H9 (cell line): ENCODE data around the gene RTP3. TPM values are rescaled to one million over a fixed set of nuclear protein-coding genes. Genes with fewer than 3 reads are reported as not detected.

ENCODE experiments used
- DNase-seq: peaks from one replicate; pipeline ENCODE4 v3.0.0-alpha.2; 2017
- H2AFZ ChIP-seq: one replicate; pipeline ENCODE4 v1.6.1; 2013; ENCODE audit warnings: mild to moderate bottlenecking, low read length, control low read depth, moderate library complexity
- H2AK5ac ChIP-seq: 2 replicates; pipeline ENCODE4 v1.6.1; 2013; ENCODE audit warnings: low read length, control low read depth, mixed read lengths; ENCODE audit not compliant: insufficient read length
- H2BK120ac ChIP-seq: one replicate; pipeline ENCODE4 v1.6.1; 2013; ENCODE audit warnings: low read depth, mild to moderate bottlenecking, low read length, control low read depth, inconsistent platforms; ENCODE audit not compliant: poor library complexity, severe bottlenecking
- H2BK12ac ChIP-seq: 2 replicates; pipeline ENCODE4 v1.6.1; 2013; ENCODE audit warnings: low read length, control low read depth, mixed read lengths, low read depth; ENCODE audit not compliant: insufficient read length
- H2BK15ac ChIP-seq: 2 replicates; pipeline ENCODE4 v1.6.1; 2013; ENCODE audit warnings: low read depth, low read length, control low read depth
- H2BK20ac ChIP-seq: one replicate; pipeline ENCODE4 v1.6.1; 2013; ENCODE audit warnings: low read depth, mild to moderate bottlenecking, low read length, control low read depth, inconsistent platforms; ENCODE audit not compliant: poor library complexity, severe bottlenecking
- H2BK5ac ChIP-seq: 2 replicates; pipeline ENCODE4 v1.6.1; 2013; ENCODE audit warnings: low read length, control low read depth, mixed read lengths; ENCODE audit not compliant: insufficient read length
- H3K14ac ChIP-seq: 2 replicates; pipeline ENCODE4 v1.6.1; 2013; ENCODE audit warnings: low read length, control low read depth; ENCODE audit not compliant: insufficient read depth
- H3K18ac ChIP-seq: 2 replicates; pipeline ENCODE4 v1.6.1; 2013; ENCODE audit warnings: low read depth, mild to moderate bottlenecking, mixed read lengths, low read length, control low read depth; ENCODE audit not compliant: insufficient read length
- H3K23ac ChIP-seq: 2 replicates; pipeline ENCODE4 v1.6.1; 2013; ENCODE audit warnings: low read length, control low read depth, mixed read lengths, low read depth; ENCODE audit not compliant: insufficient read length
- H3K23me2 ChIP-seq: 2 replicates; pipeline ENCODE4 v1.6.1; 2013; ENCODE audit warnings: low read depth, mild to moderate bottlenecking, mixed read lengths, low read length, control low read depth; ENCODE audit not compliant: insufficient read length, poor library complexity, severe bottlenecking
- H3K27ac ChIP-seq: 2 replicates; pipeline ENCODE4 v1.5.1; 2013; ENCODE audit warnings: low read length, control low read depth, mixed read lengths, low read depth; ENCODE audit not compliant: insufficient read length
- H3K27me3 ChIP-seq: 2 replicates; pipeline ENCODE4 v1.6.1; 2013; ENCODE audit warnings: low read length, control low read depth, inconsistent platforms; ENCODE audit not compliant: insufficient read depth
- H3K4ac ChIP-seq: 2 replicates; pipeline ENCODE4 v1.6.1; 2013; ENCODE audit warnings: low read depth, mild to moderate bottlenecking, control low read depth, inconsistent platforms, low read length, moderate library complexity
- H3K4me1 ChIP-seq: 2 replicates; pipeline ENCODE4 v1.6.1; 2013; ENCODE audit warnings: low read length, control low read depth, inconsistent platforms; ENCODE audit not compliant: insufficient read depth
- H3K4me2 ChIP-seq: 2 replicates; pipeline ENCODE4 v1.6.1; 2013; ENCODE audit warnings: low read length, control low read depth, mixed read lengths; ENCODE audit not compliant: insufficient read length, insufficient read depth
- H3K56ac ChIP-seq: 2 replicates; pipeline ENCODE4 v1.6.1; 2013; ENCODE audit warnings: low read depth, mild to moderate bottlenecking, mixed read lengths, low read length, control low read depth; ENCODE audit not compliant: insufficient read length
- H3K79me1 ChIP-seq: 2 replicates; pipeline ENCODE4 v1.6.1; 2013; ENCODE audit warnings: low read depth, mild to moderate bottlenecking, moderate library complexity, low read length, control low read depth, inconsistent platforms; ENCODE audit not compliant: insufficient read depth, poor library complexity, severe bottlenecking
- H3K79me2 ChIP-seq: 2 replicates; pipeline ENCODE4 v1.6.1; 2013; ENCODE audit warnings: low read length, control low read depth, inconsistent platforms; ENCODE audit not compliant: insufficient read depth
- H3K9ac ChIP-seq: 2 replicates; pipeline ENCODE4 v1.6.1; 2013; ENCODE audit warnings: low read length, control low read depth, mixed read lengths; ENCODE audit not compliant: insufficient read length; ENCODE audit errors: extremely low read depth
- H3K9me3 ChIP-seq: one replicate; pipeline ENCODE4 v1.6.1; 2013; ENCODE audit warnings: low read depth, low read length, inconsistent platforms; ENCODE audit not compliant: control insufficient read depth
- H3T11ph ChIP-seq: one replicate; pipeline ENCODE4 v1.6.1; 2013; ENCODE audit warnings: mild to moderate bottlenecking, low read length, control low read depth, inconsistent platforms
- H4K20me1 ChIP-seq: one replicate; pipeline ENCODE4 v1.6.1; 2013; ENCODE audit not compliant: control insufficient read depth, insufficient read length, insufficient read depth
- H4K5ac ChIP-seq: 2 replicates; pipeline ENCODE4 v1.6.1; 2013; ENCODE audit warnings: low read depth, mild to moderate bottlenecking, mixed read lengths, low read length, control low read depth; ENCODE audit not compliant: insufficient read length
- H4K8ac ChIP-seq: replicated peaks from 2 replicates; pipeline ENCODE4 v1.6.1; 2013; ENCODE audit warnings: low read length, control low read depth, mixed read lengths, low read depth; ENCODE audit not compliant: insufficient read length
- H4K91ac ChIP-seq: 2 replicates; pipeline ENCODE4 v1.6.1; 2013; ENCODE audit warnings: low read depth, mild to moderate bottlenecking, moderate library complexity, mixed read lengths, low read length, control low read depth; ENCODE audit not compliant: insufficient read length
- H3K27ac Mint-ChIP-seq, 3 experiments: 2 replicates in 2 of 3; 3 replicates in 1 of 3; pipeline ENCODE4 v1.8.0; 2020 to 2021; ENCODE audit warnings: mixed read lengths in 3 of 3, mild to moderate bottlenecking in 1 of 3, moderate library complexity in 1 of 3
- H3K27me3 Mint-ChIP-seq: 2 replicates; pipeline ENCODE4 v1.8.0; 2021; ENCODE audit warnings: low read depth, mild to moderate bottlenecking, moderate library complexity, mixed read lengths
- H3K36me3 Mint-ChIP-seq, 3 experiments: 2 replicates in 2 of 3; 3 replicates in 1 of 3; pipeline ENCODE4 v1.8.0; 2020 to 2021; ENCODE audit warnings: low read depth in 3 of 3, mixed read lengths in 3 of 3; ENCODE audit not compliant: insufficient read depth in 1 of 3
- H3K4me1 Mint-ChIP-seq, 2 experiments: 2 replicates each; pipeline ENCODE4 v1.8.0; 2020; ENCODE audit warnings: mixed read lengths in 2 of 2
- H3K4me3 Mint-ChIP-seq, 2 experiments: 2 replicates in 1 of 2; 3 replicates in 1 of 2; pipeline ENCODE4 v1.8.0; 2020 to 2021; ENCODE audit warnings: mild to moderate bottlenecking in 2 of 2, mixed read lengths in 2 of 2, moderate library complexity in 1 of 2
- H3K9me3 Mint-ChIP-seq, 2 experiments: 2 replicates in 1 of 2; 3 replicates in 1 of 2; pipeline ENCODE4 v1.8.0; 2020; ENCODE audit warnings: mild to moderate bottlenecking in 2 of 2, mixed read lengths in 2 of 2, moderate library complexity in 1 of 2
- CTCF ChIP-seq: fragments of 200-600 bp; sonication (generic); conservative IDR thresholded peaks from 3 replicates; pipeline ENCODE4 v1.8.0; 2021; ENCODE audit warnings: antibody characterized with exemption, mild to moderate bottlenecking
- WGBS: extraction: QIAGEN DNeasy Blood & Tissue Kit; methylation state at CpG from one replicate; pipeline ENCODE4 v1.1.7; 2013; ENCODE audit warnings: missing lambda C conversion rate, low lambda C conversion rate, mixed read lengths; ENCODE audit not compliant: insufficient read length; ENCODE audit errors: extremely low coverage; 5-methylcytosine and 5-hydroxymethylcytosine counted together
- total RNA-seq: library from RNA; stranded (reverse); gene quantifications from 2 replicates; pipeline ENCODE4 v1.2.1, GENCODE V29; 2021

The RTP3 gene
- total RNA-seq, 1 experiment from 2014 or later = not detected

GRCh38 chr3:46456118-46456517 lies 41.7 kb upstream of the RTP3 start:
- H3K79me1 ChIP-seq = no peaks in the 10 kb centered on the region
- H2BK15ac ChIP-seq = no peak overlapping the region
- H2BK12ac ChIP-seq = no peak overlapping the region
- Mint-ChIP-seq H3K4me1 (no peaks in the 10 kb centered on the region), H3K9me3 (peaks cover 0 to 8% of the 10 kb centered on the region in 2 experiments; a peak in 1 of 5 replicates), H3K27ac (no peak overlapping the region), H3K4me3 (no peak overlapping the region), H3K27me3 (peaks cover 5% of the 10 kb centered on the region), H3K36me3 (no peaks in the 10 kb centered on the region)
- no peaks in the 10 kb centered on the region for H3K4me1 ChIP-seq
- no peak overlapping the region for H3K4me2 ChIP-seq
- WGBS = no CpG with 5 or more reads among the region's 14 CpGs
- H3K18ac ChIP-seq = no peak overlapping the region
- no peak overlapping the region for H3K9ac ChIP-seq
- H2BK20ac ChIP-seq = no peak overlapping the region
- TF ChIP-seq CTCF = no peak
- no peak overlapping the region for H4K5ac ChIP-seq
- H3K4ac ChIP-seq = no peak overlapping the region
- no peak overlapping the region for H2BK120ac ChIP-seq
- no peak overlapping the region for H2BK5ac ChIP-seq
- H2AFZ ChIP-seq = no peak overlapping the region
- H2AK5ac ChIP-seq = no peak overlapping the region
- no peak overlapping the region for H4K91ac ChIP-seq
- no peak overlapping the region for H3K56ac ChIP-seq
- no peak overlapping the region for H3T11ph ChIP-seq
- no peaks in the 10 kb centered on the region for H3K23me2 ChIP-seq
- H3K27me3 ChIP-seq = no peaks in the 10 kb centered on the region
- H4K20me1 ChIP-seq = no peaks in the 10 kb centered on the region
- no peak overlapping the region for H3K27ac ChIP-seq
- no peak overlapping the region for H3K14ac ChIP-seq
- H3K23ac ChIP-seq = no peak overlapping the region
- H3K79me2 ChIP-seq = no peaks in the 10 kb centered on the region
- DNase-seq = peak; percentile 15
- H3K9me3 ChIP-seq = no peaks in the 10 kb centered on the region
- no peak overlapping the region for H4K8ac ChIP-seq
